Activated naive CD8-positive, alpha-beta T cell treated with anti-CD3 and anti-CD28 coated beads for 36 hours (primary cell): ENCODE results near the gene ADAM11. TPM values are rescaled to one million over a fixed set of nuclear protein-coding genes. Genes with fewer than 3 reads are reported as not detected.
A peak's percentile ranks its signal among the peaks of the same experiment; 100 is the strongest.
"Not testable (repeated sequence)": the region's sequence is repeated elsewhere in the genome, so short reads cannot be mapped to it uniquely, and the experiment has no call there.

Experiments
- DNase-seq: peaks from one replicate; pipeline ENCODE4 v3.0.0; 2021
- H3K27ac Mint-ChIP-seq: one replicate; pipeline ENCODE4 v1.8.0; 2022; ENCODE audit warnings: mild to moderate bottlenecking, moderate library complexity, mixed read lengths
- H3K27me3 Mint-ChIP-seq: one replicate; pipeline ENCODE4 v1.8.0; 2022; ENCODE audit warnings: mild to moderate bottlenecking, mixed read lengths
- H3K36me3 Mint-ChIP-seq: one replicate; pipeline ENCODE4 v1.8.0; 2021; ENCODE audit warnings: mild to moderate bottlenecking, mixed read lengths
- H3K4me1 Mint-ChIP-seq: one replicate; pipeline ENCODE4 v1.8.0; 2021; ENCODE audit warnings: mixed read lengths
- H3K4me3 Mint-ChIP-seq: one replicate; pipeline ENCODE4 v1.8.0; 2022; ENCODE audit warnings: mild to moderate bottlenecking, moderate library complexity, mixed read lengths
- H3K9me3 Mint-ChIP-seq: one replicate; pipeline ENCODE4 v1.8.0; 2022; ENCODE audit warnings: mixed read lengths
- total RNA-seq, 2 experiments: library from RNA; stranded (reverse); gene quantifications; one replicate each; pipeline ENCODE4 v1.2.3, GENCODE V29; 2021

ADAM11 gene
- total RNA-seq, 2 experiments from 2014 or later = 0.10 TPM

- Mint-ChIP-seq H3K27ac (no peak overlapping the region), H3K36me3 (peaks cover 11% of the 10 kb centered on the region), H3K4me1 (no peaks in the 10 kb centered on the region), H3K27me3 (peaks cover 6% of the 10 kb centered on the region), H3K9me3 (no peaks in the 10 kb centered on the region), H3K4me3 (no peak overlapping the region)
- DNase-seq = no peak
These were observed 7.0 kb upstream of the ADAM11 start for GRCh38 chr17:44751806-44752205.

GRCh38 chr17:44752953-44753861 is 5.6 kb upstream of the ADAM11 start:
- H3K4me3 Mint-ChIP-seq = no peak overlapping the region
- peaks cover 11% of the 10 kb centered on the region for H3K36me3 Mint-ChIP-seq
- H3K9me3 Mint-ChIP-seq = no peaks in the 10 kb centered on the region
- peaks cover 20% of the 10 kb centered on the region for H3K27me3 Mint-ChIP-seq
- H3K27ac Mint-ChIP-seq = no peak overlapping the region
- DNase-seq = no peak
- H3K4me1 Mint-ChIP-seq = no peaks in the 10 kb centered on the region

- no peaks in the 10 kb centered on the region for H3K4me1 Mint-ChIP-seq
These were observed 4.5 kb upstream of the ADAM11 start for GRCh38 chr17:44754276-44754675.

GRCh38 chr17:44755180-44755579 is 3.6 kb upstream of the ADAM11 start:
- H3K4me1 Mint-ChIP-seq, H3K4me3 Mint-ChIP-seq, DNase-seq, H3K27ac Mint-ChIP-seq, H3K9me3 Mint-ChIP-seq: not testable (repeated sequence)
- Mint-ChIP-seq H3K36me3 (peaks cover 11% of the 10 kb centered on the region), H3K27me3 (peaks cover 25% of the 10 kb centered on the region)

More at GRCh38 chr17:44754276-44754675, 4.5 kb upstream of the ADAM11 start:
- Mint-ChIP-seq H3K9me3 (no peaks in the 10 kb centered on the region), H3K27ac (no peak overlapping the region), H3K4me3 (no peak overlapping the region), H3K27me3 (peaks cover 22% of the 10 kb centered on the region), H3K36me3 (peaks cover 11% of the 10 kb centered on the region)
- DNase-seq = no peak

GRCh38 chr17:44757045-44757917 is 1.5 kb upstream of the ADAM11 start:
- H3K4me1 Mint-ChIP-seq = no peaks in the 10 kb centered on the region
- H3K36me3 Mint-ChIP-seq = no peaks in the 10 kb centered on the region
- no peak for DNase-seq
- no peak overlapping the region for H3K27ac Mint-ChIP-seq
- no peaks in the 10 kb centered on the region for H3K9me3 Mint-ChIP-seq
- H3K27me3 Mint-ChIP-seq = peaks cover 46% of the 10 kb centered on the region
- no peak overlapping the region for H3K4me3 Mint-ChIP-seq

- no peaks in the 10 kb centered on the region for H3K36me3 Mint-ChIP-seq
- no peaks in the 10 kb centered on the region for H3K9me3 Mint-ChIP-seq
- no peak overlapping the region for H3K4me3 Mint-ChIP-seq
- H3K27me3 Mint-ChIP-seq = peaks cover 48% of the 10 kb centered on the region
- no peak for DNase-seq
- no peak overlapping the region for H3K27ac Mint-ChIP-seq
- no peaks in the 10 kb centered on the region for H3K4me1 Mint-ChIP-seq
These were observed 822 bp upstream of the ADAM11 start for GRCh38 chr17:44757918-44758413.

- DNase-seq = no peak
- Mint-ChIP-seq H3K4me3 (peak overlapping the region; percentile 18), H3K27ac (no peak overlapping the region), H3K4me1 (no peaks in the 10 kb centered on the region), H3K9me3 (no peaks in the 10 kb centered on the region), H3K36me3 (no peaks in the 10 kb centered on the region), H3K27me3 (peaks cover 45% of the 10 kb centered on the region)
These were observed 513 bp downstream of the ADAM11 start for GRCh38 chr17:44759086-44759915.

GRCh38 chr17:44759916-44760243 is 1.1 kb downstream of the ADAM11 start:
- Mint-ChIP-seq H3K4me1 (no peaks in the 10 kb centered on the region), H3K36me3 (no peaks in the 10 kb centered on the region), H3K27ac (no peak overlapping the region), H3K27me3 (peaks cover 45% of the 10 kb centered on the region), H3K4me3 (no peak overlapping the region), H3K9me3 (no peaks in the 10 kb centered on the region)
- no peak for DNase-seq

GRCh38 chr17:44760474-44761308 is 1.9 kb downstream of the ADAM11 start:
- Mint-ChIP-seq H3K4me1 (no peaks in the 10 kb centered on the region), H3K36me3 (no peaks in the 10 kb centered on the region), H3K27me3 (peaks cover 46% of the 10 kb centered on the region), H3K4me3 (no peak overlapping the region), H3K27ac (no peak overlapping the region), H3K9me3 (no peaks in the 10 kb centered on the region)
- no peak for DNase-seq

GRCh38 chr17:44761932-44762810 is 3.4 kb downstream of the ADAM11 start:
- peaks cover 53% of the 10 kb centered on the region for H3K27me3 Mint-ChIP-seq

GRCh38 chr17:44763170-44763569 is 4.4 kb downstream of the ADAM11 start:
- no peaks in the 10 kb centered on the region for H3K9me3 Mint-ChIP-seq
- no peaks in the 10 kb centered on the region for H3K4me1 Mint-ChIP-seq
- no peak for DNase-seq
- H3K4me3 Mint-ChIP-seq = no peak overlapping the region
- peaks cover 48% of the 10 kb centered on the region for H3K27me3 Mint-ChIP-seq
- no peaks in the 10 kb centered on the region for H3K36me3 Mint-ChIP-seq
- no peak overlapping the region for H3K27ac Mint-ChIP-seq

More at GRCh38 chr17:44761932-44762810, 3.4 kb downstream of the ADAM11 start:
- DNase-seq = no peak
- H3K4me3 Mint-ChIP-seq = no peak overlapping the region
- no peak overlapping the region for H3K27ac Mint-ChIP-seq
- H3K36me3 Mint-ChIP-seq = no peaks in the 10 kb centered on the region
- no peaks in the 10 kb centered on the region for H3K9me3 Mint-ChIP-seq
- H3K4me1 Mint-ChIP-seq = no peaks in the 10 kb centered on the region

GRCh38 chr17:44765965-44766364 is 7.2 kb downstream of the ADAM11 start:
- Mint-ChIP-seq H3K27ac (no peak overlapping the region), H3K9me3 (no peaks in the 10 kb centered on the region), H3K27me3 (peaks cover 47% of the 10 kb centered on the region), H3K4me1 (no peaks in the 10 kb centered on the region), H3K4me3 (no peak overlapping the region), H3K36me3 (no peaks in the 10 kb centered on the region)
- no peak for DNase-seq

GRCh38 chr17:44766409-44767038 is 7.7 kb downstream of the ADAM11 start:
- no peak overlapping the region for H3K27ac Mint-ChIP-seq
- H3K4me3 Mint-ChIP-seq = no peak overlapping the region

More at GRCh38 chr17:44766409-44767038, 7.7 kb downstream of the ADAM11 start:
- H3K36me3 Mint-ChIP-seq = no peaks in the 10 kb centered on the region
- peaks cover 41% of the 10 kb centered on the region for H3K27me3 Mint-ChIP-seq
- H3K4me1 Mint-ChIP-seq = no peaks in the 10 kb centered on the region
- H3K9me3 Mint-ChIP-seq = no peaks in the 10 kb centered on the region
- no peak for DNase-seq
